Measurements from ENCODE around the gene FHIT.

GRCh38 chr3:60594025-60594424, 657.2 kb downstream of the FHIT start:
- TF ChIP-seq CTCF (conservative IDR thresholded peaks at IDR 0.05; ENCODE audit: low read depth, low read length) (no peak), EZH2 (IDR thresholded peaks at IDR 0.05; ENCODE audit: low read length, unreplicated experiment) (no peak), EZH2phosphoT487 (IDR thresholded peaks at IDR 0.05; ENCODE audit: borderline replicate concordance, low read length) (no peak)

Data from PC-3 (cell line).